Stomach (tissue), 9 donors: ENCODE measurements around the gene ZNRF3. TPM values are rescaled to one million over a fixed set of nuclear protein-coding genes. Genes with fewer than 3 reads are reported as not detected.

ENCODE experiments used
- DNase-seq, 2 donors: peaks; one replicate each; pipeline versions ENCODE4 v3.0.0 to v3.0.0-alpha.2; 2013 to 2019
- H3K27ac ChIP-seq, 5 donors: fragments of 200-600 bp in 4 of 5; sonication (generic) in 4 of 5; one replicate each; pipeline ENCODE4 v1.5.1; 2013 to 2019; ENCODE audit warnings: mild to moderate bottlenecking in 1 of 5, moderate library complexity in 1 of 5
- H3K27me3 ChIP-seq, 3 donors: fragments of 200-600 bp; sonication (generic); one replicate each; pipeline ENCODE4 v1.5.1; 2017 to 2019; ENCODE audit warnings: mixed run types in 1 of 3
- H3K36me3 ChIP-seq, 4 donors: fragments of 200-600 bp; sonication (generic); 1 replicate in 3 of 4; 2 replicates in 1 of 4; pipeline ENCODE4 v1.5.1; 2016 to 2019
- H3K4me1 ChIP-seq, 4 donors: fragments of 200-600 bp; sonication (generic); one replicate each; pipeline ENCODE4 v1.5.1; 2016 to 2019
- H3K4me3 ChIP-seq, 4 donors: fragments of 200-600 bp; sonication (generic) in 3 of 4; one replicate each; pipeline ENCODE4 v1.5.1; 2016 to 2019; ENCODE audit warnings: mild to moderate bottlenecking in 1 of 4
- H3K9me3 ChIP-seq, 4 donors: fragments of 200-600 bp; sonication (generic); one replicate each; pipeline ENCODE4 v1.5.1; 2016 to 2019
- CTCF ChIP-seq, 7 experiments: fragments of 450-650 bp in 4 of 7; fragments of 200-600 bp in 3 of 7; sonication (generic) in 3 of 7; IDR thresholded peaks; one replicate each; pipeline ENCODE4 v1.5.1; 2016 to 2019; ENCODE audit warnings: antibody characterized with exemption in 7 of 7, control low read depth in 2 of 7, mild to moderate bottlenecking in 1 of 7
- EP300 ChIP-seq: sonication (generic); formaldehyde crosslinking; IDR thresholded peaks from one replicate; pipeline ENCODE4 v1.6.1; 2017; ENCODE audit warnings: antibody characterized with exemption
- POLR2A ChIP-seq, 4 donors: fragments of 450-650 bp; IDR thresholded peaks; one replicate each; pipeline ENCODE4 v1.6.1; 2016; ENCODE audit warnings: antibody characterized with exemption in 4 of 4, control low read depth in 2 of 4, mild to moderate bottlenecking in 1 of 4, moderate library complexity in 1 of 4
- POLR2AphosphoS5 ChIP-seq, 3 donors: sonication (generic); formaldehyde crosslinking; IDR thresholded peaks; one replicate each; pipeline ENCODE4 v1.6.1; 2016; ENCODE audit warnings: antibody characterized with exemption in 3 of 3
- WGBS, 5 donors: extraction: QIAGEN DNeasy Blood & Tissue Kit in 3 of 5; methylation state at CpG; one replicate each; pipeline versions ENCODE4 v1.1.5 to v1.1.7; 2013 to 2018; 5-methylcytosine and 5-hydroxymethylcytosine counted together
- intact Hi-C: fragments of 100-400 bp; cut with DNase I; formaldehyde crosslinking; loops from one replicate; pipeline ENCODE4 v1.15.1; 2023; ENCODE audit warnings: low total_unique reads
- polyA plus RNA-seq, 3 donors: library from polyadenylated mRNA; stranded (reverse); fragments of 200-250 nt; gene quantifications; one replicate each; pipeline ENCODE4 v1.2.3, GENCODE V29; 2013
- total RNA-seq, 5 donors: library from RNA; depleted of rRNA; stranded (reverse); fragments of >200 nt; gene quantifications; one replicate each; pipeline versions ENCODE4 v1.1.0 to v1.2.3, GENCODE V29; 2014 to 2016
- donor health status: healthy with polysubstance abuse.
- donor health status: Bipolar disorder and iron deficiency.
- donor health status: healthy.

Gene ZNRF3
- total and polyA plus RNA-seq, 8 donors, result 1.4 to 52.7 (median 3.6) TPM

GRCh38 chr22:28967163-28967665 is 83.8 kb downstream of the ZNRF3 start:
- no peaks in the 10 kb centered on the region for H3K9me3 ChIP-seq
- H3K27me3 ChIP-seq, result no peaks in the 10 kb centered on the region
- DNase-seq, result peak in 1 of 2 donors; percentile 30
- intact Hi-C loops, result no loop called here
- no peak overlapping the region for H3K4me3 ChIP-seq
- 79 to 91% (median 88%) methylated on average over 6 of the region's 6 CpGs for WGBS, 5 donors
- no peaks in the 10 kb centered on the region for H3K36me3 ChIP-seq
- TF ChIP-seq EP300 (no peak), POLR2AphosphoS5 (IDR thresholded peaks at IDR 0.05) (no peak), CTCF (IDR thresholded peaks at IDR 0.05) (no peak), POLR2A (IDR thresholded peaks at IDR 0.05) (no peak)
- H3K4me1 ChIP-seq, result peaks cover 5 to 20% (median 12%) of the 10 kb centered on the region in 4 donors
- H3K27ac ChIP-seq, result no peak overlapping the region

DNA sequence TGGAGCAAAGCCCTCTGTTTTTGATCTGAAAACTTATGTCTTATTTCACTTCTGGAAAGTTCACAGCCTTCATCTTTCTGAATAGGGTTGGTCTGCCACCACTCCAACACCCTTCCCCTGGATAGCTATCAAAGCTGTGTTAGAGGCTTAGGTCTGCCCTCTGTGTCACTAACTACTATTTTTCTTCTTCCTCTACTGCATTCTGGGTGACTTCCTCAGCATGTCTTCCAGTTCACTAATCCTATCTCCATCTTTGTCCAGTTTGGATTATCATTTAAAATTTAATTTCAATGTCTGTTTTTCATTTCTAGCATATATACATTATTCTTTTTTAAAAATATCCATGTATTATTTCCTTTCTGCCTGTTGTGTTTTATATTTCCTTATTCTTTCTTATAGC is 84.6 kb downstream of the ZNRF3 start:
- DNase-seq, result no peak
- TF ChIP-seq POLR2A (IDR thresholded peaks at IDR 0.05) (no peak), POLR2AphosphoS5 (IDR thresholded peaks at IDR 0.05) (no peak), CTCF (IDR thresholded peaks at IDR 0.05) (no peak), EP300 (no peak)
- Histone ChIP-seq H3K27me3 (no peaks in the 10 kb centered on the region), H3K4me1 (peaks cover 5 to 20% (median 9%) of the 10 kb centered on the region in 4 donors), H3K4me3 (no peak overlapping the region), H3K27ac (no peak overlapping the region), H3K36me3 (no peaks in the 10 kb centered on the region), H3K9me3 (no peaks in the 10 kb centered on the region)
- intact Hi-C loops, result no loop called here

GRCh38 chr22:28969401-28970168 is 86.2 kb downstream of the ZNRF3 start:
- TF ChIP-seq POLR2A (IDR thresholded peaks at IDR 0.05) (no peak), EP300 (no peak), CTCF (IDR thresholded peaks at IDR 0.05) (no peak), POLR2AphosphoS5 (IDR thresholded peaks at IDR 0.05) (no peak)
- WGBS, 5 donors, result 53 to 79% (median 66%) methylated on average over 2 of the region's 2 CpGs

DNA sequence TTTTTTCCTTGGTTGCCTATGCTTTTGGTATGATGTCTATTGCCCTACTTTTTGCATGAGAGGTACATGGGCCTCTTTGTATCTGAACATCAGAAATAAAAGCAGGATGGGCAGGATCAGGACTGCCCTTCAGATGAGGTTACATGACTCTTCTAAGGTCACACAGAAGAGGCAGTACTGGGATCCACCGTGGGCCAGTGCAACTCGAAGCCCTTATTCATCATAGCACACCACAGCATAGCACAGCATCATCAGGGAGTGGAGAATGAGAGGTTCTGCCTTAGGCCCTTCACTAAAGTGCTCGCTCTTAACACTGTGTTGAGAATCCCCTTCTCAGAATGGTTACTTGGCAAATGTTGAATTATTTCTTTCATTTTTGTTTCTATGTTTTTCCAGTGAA is 90.0 kb downstream of the ZNRF3 start:
- intact Hi-C loops, result loop anchor here (10.0 kb wide), 1 partner anchor 61 kb away; no protein-coding TSS in a partner anchor
- no peak for DNase-seq
- Histone ChIP-seq H3K27me3 (no peaks in the 10 kb centered on the region), H3K4me3 (no peak overlapping the region), H3K27ac (no peak overlapping the region), H3K9me3 (no peaks in the 10 kb centered on the region), H3K4me1 (peaks cover 9 to 48% (median 20%) of the 10 kb centered on the region in 4 donors), H3K36me3 (no peaks in the 10 kb centered on the region)
- TF ChIP-seq POLR2AphosphoS5 (IDR thresholded peaks at IDR 0.05) (no peak), EP300 (no peak), CTCF (IDR thresholded peaks at IDR 0.05) (no peak)
- 83 to 86% (median 85%) methylated on average over 3 of the region's 3 CpGs for WGBS, 5 donors

More at GRCh38 chr22:28969401-28970168, 86.2 kb downstream of the ZNRF3 start:
- Histone ChIP-seq H3K36me3 (no peaks in the 10 kb centered on the region), H3K27ac (peak overlapping the region in 1 of 5 donors; percentile 22), H3K4me3 (no peak overlapping the region), H3K9me3 (no peaks in the 10 kb centered on the region), H3K27me3 (no peaks in the 10 kb centered on the region), H3K4me1 (peaks cover 5 to 20% (median 6%) of the 10 kb centered on the region in 4 donors)
- no peak for DNase-seq
- intact Hi-C loops, result loop anchor here (10.0 kb wide), 1 partner anchor 65 kb away; no protein-coding TSS in a partner anchor
